HG02588 (cell line): Measurements from ENCODE around the gene ATG4A.

Source experiments
- ATAC-seq: cut with Tn5 transposase; IDR thresholded peaks from one replicate; pipeline ENCODE4 v1.9.1; 2021; ENCODE audit warnings: mild to moderate bottlenecking, moderate library complexity; ENCODE audit not compliant: unreplicated experiment

The ATG4A gene, protein sequence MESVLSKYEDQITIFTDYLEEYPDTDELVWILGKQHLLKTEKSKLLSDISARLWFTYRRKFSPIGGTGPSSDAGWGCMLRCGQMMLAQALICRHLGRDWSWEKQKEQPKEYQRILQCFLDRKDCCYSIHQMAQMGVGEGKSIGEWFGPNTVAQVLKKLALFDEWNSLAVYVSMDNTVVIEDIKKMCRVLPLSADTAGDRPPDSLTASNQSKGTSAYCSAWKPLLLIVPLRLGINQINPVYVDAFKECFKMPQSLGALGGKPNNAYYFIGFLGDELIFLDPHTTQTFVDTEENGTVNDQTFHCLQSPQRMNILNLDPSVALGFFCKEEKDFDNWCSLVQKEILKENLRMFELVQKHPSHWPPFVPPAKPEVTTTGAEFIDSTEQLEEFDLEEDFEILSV

DNA sequence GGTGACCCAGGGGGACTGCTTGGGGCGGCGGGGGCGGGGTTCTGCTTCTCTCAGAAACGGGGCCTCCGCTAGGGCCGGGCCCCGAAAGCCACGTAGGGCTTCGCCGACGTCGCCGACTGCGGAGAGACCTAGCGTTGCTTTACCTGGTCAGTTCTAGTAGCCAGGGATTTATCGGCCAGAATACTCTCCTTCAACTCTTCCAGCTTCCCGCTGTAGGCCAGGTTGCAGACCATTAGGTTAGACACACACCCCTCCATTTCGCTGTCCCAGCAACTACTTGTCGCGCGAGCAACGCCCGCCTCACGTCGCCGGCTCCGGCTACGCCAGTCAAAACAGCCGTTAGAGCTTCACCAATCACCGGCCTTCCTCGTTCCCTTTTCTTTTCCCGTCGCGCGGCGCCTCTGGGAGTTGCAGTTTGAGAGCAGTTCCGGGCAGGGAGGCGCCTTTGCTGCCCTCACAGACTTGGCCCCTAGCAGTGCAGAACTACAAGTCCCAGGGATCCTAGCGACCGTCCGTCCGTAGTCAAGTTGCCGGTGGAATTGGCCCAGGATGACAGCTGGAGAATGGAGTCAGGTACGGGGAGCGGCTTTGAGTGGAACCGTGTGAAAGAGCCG is at the start of gene ATG4A, which contains the start of gene PSMD10:
Gene ATG4A (plus strand): TSS at position 515 of the 614 bp plus-strand sequence. CDS start 49 bp downstream, at position 564.
Gene PSMD10 (minus strand): TSS at position 279 of the 614 bp plus-strand sequence. CDS start 22 bp downstream, at position 257.
- peak; percentile 97 for ATAC-seq

DNA sequence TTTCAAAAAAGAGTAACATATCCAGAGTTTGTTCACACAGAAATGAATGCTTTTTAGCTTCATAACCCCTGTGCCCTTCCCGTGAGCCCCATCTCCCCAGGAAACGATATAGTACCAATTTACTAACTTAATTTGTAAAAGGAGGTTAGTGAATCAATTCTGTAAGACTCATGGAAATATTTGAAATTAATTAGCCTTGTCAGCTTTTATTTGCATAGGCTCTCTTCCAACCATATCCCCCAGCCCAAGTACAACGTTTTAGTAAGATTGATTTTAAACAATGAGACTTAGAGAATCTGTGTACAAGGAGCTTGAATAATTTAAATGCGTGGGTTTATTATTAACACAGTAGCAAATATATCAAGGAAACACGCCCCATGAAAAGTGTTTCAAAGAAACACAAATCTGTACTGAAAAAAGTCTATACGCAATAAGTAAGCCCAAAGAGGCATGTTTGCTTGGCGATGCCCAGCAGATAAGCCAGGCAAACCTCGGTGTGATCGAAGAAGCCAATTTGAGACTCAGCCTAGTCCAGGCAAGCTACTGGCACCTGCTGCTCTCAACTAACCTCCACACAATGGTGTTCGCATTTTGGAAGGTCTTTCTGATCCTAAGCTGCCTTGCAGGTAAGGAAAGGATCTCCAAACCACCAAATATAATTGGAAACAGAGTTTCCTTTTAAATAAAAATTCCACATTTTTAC is 46.9 kb upstream of the ATG4A start, which contains the start of gene VSIG1:
Gene VSIG1 (plus strand): TSS at position 512 of the 703 bp plus-strand sequence. CDS start 66 bp downstream, at position 578.
- no peak for ATAC-seq

DNA sequence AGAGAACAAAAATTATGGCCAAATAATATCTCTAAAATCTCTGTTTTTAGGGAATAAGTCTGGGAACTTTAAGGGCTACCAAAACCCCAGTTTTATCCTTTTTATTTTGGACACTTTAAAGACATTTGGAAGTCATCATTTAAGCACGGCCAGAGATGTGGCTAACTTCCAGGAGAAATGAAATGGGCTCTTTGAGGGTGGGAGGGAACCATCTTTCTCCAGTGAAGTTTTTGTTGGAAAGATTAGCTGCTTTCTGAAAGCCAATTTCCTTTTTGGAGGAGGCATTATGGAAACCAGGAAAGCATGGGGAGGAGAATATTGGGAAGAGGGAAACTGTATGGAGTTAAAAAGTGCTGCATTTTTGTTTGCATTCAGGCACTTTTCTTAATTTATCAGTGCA is 41.9 kb upstream of the ATG4A start:
- no peak for ATAC-seq

DNA sequence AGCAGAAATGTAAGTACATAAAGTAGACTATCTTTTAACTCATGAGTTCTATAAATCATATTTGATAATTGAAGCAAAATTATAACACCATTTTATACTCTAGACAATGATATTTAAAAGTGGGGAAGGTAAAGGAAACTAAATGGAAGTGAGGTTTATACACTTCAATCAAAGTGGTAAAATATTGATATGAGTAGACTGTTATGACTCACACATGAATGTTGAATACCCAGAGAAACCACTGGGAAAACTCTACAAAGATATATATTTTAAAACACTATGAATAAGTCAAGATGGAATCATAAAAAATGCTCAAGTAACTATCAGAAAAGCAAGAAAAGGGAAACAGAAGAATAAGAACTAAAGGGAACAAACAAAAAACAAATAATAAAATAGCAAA is 38.4 kb upstream of the ATG4A start:
- no peak for ATAC-seq

DNA sequence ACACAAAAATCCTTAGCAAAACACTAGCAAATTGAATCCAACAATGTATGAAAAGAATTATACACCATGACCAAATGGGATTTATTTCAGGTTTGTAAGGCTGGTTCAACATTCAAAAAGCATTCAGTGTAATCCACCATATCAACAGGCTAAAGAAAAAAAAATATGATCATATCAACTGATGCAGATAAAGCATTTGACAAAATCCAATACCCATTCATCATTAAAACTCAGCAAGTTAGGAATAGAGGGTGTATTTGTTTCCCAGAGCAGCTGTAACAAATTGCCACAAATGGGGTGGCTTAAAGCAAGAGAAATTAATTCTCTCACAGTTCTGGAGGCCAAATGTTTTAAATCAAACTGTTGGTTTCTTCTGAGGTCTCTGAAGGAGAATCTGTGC is 36.0 kb upstream of the ATG4A start:
- no peak for ATAC-seq

DNA sequence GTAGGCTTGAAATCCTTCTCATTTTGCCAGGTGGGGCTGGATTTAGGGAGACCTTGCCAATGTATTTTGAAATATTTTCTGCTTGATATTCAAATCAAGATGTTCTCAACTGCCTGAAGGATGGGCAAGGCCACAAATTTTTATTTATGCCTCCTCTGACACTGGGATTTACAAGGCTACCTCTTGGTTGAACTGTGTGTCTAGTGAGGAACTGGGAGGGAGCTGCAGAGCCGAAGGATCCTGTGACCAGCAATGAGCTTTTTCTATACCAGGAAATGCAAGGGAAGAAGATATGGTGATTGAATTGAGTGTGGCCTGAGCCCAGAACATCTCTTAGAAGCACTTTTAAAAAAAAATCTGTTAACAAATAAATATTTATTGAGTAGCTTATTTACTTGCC is 31.8 kb upstream of the ATG4A start:
- ATAC-seq, result no peak

DNA sequence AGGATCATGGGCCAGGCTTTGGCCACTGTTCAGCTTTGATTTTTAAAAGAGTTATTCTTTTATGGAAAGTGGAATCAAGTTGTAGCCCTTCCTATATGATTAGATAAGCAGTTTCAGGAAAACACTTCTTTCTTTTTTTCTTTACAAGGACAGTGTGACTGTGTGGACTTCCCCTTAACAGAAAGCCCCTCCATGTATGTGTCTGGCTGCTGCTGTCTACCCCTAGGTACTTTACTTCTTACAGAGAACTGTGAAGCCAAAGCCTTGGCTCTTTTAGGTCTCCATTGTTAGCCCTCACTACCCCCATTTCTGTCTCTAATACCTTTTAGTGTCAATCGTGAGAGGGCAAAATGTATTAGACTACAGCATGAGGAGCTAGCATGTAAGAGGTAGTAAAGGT is 27.6 kb upstream of the ATG4A start:
- no peak for ATAC-seq

DNA sequence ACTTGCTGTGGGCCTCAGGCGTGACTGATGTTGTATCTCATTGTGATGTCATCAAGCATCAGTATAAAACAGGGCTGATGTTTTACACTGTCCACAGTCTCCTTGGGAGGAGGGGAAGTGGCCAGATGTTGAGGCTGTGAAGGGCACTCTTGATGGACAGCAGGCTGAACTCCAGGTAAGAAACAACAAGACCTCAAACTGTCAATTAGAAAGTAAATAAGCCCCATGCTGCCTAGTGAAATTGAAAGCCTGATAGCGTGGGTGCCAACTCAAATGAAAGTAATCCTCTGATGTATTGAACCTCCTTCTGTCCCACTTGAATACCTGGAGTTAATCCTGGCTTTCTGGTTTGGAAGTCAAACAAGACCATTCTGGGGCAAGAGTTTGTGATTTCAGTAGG is 27.0 kb upstream of the ATG4A start:
- ATAC-seq, result no peak

DNA sequence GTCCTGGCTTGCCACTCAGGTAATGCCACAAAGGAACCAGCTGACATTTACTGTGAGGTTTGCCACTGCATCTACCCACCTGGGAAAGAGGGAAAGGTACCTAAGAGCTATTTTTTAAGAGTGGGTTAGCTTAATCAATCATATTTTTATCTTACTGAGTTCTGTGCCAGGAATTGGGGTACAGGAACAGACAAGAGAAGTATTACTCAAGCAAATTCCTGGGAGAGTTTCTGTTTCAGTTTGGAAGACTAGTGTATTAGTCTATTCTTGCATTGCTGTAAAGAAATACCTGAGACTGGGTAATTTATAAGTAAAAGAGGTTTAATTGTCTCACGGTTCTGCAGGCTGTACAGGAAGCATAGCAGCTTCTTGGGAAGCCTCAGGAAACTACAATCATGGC is 23.5 kb upstream of the ATG4A start:
- ATAC-seq, result no peak

DNA sequence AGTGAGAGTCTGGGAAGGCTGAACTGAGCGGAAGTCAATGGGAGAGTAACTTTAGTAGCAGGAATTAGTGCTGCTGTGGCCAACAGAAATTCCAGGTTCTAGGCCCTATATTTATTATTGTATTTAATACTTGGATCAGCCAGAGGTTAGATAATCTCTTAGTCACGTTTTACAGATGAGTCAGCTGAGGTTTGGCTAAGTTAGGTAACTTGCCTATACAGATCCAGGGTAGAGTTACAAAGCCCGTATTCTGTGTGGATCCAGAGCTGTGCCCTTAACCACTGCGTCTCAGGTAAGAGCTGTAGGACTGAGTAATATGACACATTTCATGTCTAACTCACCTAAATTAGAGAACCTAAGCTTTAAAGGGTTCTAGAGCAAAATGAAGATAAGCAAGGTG is 20.7 kb upstream of the ATG4A start:
- no peak for ATAC-seq

DNA sequence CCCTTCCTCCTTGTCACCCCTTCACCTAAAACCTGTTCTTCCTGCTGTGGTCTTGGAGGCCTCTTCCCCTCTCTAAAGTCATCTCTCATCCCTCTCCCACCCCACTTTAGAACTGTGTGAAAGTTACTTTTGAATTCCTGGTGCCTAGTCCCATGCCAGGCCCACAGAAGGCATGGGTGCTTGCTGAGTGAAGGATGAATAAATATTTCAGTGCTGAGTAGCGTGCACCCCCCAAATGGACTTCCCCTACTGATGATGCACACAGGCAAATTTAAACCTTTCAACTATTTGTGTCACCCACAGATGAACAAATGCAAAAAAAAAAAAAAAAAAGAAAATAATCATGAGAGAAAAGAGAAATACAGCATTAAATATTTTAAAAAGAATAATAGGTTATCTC is 20.0 kb upstream of the ATG4A start:
- no peak for ATAC-seq

DNA sequence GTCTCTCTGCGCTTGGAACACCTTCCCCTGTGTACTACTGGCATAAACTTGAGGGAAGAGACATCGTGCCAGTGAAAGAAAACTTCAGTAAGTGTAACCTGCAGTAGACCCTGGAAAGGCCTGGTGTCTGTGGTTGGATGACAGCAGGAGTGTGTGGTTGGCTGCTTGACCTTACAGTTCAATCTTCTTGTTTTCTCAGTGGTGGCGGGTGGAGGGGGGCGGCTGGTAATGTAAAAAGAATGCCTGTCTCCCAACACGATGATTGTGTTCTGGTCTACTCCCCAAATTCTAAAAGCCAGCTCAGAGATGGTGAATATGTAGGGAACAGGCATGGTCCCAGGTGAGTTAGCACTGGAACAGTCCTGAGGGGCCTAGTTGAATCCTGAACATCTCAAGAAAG is 18.8 kb upstream of the ATG4A start:
- no peak for ATAC-seq

DNA sequence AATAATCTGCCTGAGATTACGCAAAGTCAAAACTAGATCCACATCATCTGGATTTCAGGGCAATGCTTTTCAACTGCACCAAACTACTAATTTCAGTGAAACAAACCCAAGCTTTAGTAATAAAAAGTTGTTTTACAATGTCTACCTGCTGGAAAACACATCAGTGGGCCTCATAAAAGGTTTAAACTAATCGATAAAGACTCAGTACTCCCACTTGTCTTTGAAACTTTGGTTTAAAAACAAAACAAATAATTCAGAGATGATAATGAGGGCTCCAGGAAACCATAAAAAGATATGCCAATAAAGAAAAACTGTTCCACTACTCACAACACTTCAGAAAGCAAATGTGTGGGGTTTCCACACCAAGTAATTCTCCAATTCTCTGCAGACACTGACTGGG is 10.5 kb upstream of the ATG4A start:
- ATAC-seq, result no peak

DNA sequence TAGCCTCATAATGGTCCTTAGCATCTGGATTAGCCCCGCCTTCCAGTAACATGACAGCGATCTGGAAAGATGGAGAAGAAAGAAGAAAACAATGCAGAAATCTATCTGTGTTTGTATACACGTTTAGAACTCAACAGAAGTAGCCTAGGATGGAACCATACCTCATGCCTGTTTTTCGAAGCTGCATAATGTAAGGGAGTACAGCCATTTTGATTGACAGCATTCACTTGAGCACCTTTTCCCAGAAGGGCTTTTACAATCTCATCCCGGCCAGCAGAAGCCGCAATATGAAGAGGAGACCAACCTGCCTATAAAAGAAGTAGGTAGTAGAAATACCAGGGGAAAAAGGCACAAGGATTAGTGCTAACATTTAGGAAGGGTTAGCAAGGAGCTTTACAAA is 3.8 kb upstream of the ATG4A start:
- ATAC-seq, result no peak

DNA sequence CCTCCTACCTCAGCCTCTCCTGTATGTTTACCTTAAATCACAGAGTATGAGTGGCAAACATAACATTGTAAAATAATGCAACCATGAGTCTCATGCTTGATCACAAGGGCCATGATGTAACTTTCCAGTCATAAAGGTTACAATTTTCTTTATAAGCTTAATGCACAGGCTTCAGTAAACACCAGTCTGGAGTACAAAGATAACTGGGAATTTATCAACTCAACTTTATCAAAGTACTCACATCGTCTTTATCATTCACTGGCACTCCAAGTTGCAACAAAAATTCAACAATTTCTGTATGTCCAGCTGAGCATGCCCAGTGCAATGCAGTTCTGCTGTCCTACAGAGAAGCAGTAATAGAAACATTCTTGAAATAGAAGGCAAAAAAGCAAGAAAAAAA is 3.1 kb upstream of the ATG4A start:
- ATAC-seq, result no peak

DNA sequence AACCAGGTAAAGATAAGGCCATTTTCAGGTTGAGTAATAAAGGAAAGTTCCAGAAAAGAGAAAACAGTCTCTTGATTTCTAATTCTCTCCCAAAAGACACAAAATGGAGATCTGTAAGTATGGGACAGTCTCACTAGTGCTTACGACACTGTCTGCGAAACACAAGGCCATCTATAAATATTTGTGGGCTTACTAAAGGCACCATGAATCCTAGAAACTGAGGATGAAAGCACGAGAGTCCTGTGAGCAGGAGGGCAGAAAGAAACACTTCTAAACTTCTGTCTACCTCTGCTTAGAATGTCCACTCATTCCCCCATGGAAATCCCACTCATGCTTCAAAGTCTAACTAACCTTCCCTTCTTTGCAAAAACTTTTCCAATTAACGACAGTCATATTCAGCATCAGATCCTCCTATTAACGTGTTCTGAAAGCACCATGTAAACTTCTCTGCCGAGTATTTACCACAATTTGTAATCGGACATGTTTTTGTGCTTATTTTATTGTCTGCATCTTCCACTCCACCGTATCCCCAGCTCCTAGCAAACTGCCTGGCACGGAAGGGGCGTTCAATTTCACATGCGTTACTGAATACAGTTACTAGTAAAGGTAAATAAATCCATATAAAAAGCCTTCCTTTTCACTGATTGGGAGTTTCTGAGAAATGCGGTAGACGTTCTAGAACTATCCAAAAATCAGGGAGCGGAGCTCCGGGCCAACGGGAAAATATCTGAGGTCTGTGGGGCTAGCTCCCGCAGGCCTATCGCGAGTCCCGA is 901 bp upstream of the ATG4A start:
- ATAC-seq, result no peak

DNA sequence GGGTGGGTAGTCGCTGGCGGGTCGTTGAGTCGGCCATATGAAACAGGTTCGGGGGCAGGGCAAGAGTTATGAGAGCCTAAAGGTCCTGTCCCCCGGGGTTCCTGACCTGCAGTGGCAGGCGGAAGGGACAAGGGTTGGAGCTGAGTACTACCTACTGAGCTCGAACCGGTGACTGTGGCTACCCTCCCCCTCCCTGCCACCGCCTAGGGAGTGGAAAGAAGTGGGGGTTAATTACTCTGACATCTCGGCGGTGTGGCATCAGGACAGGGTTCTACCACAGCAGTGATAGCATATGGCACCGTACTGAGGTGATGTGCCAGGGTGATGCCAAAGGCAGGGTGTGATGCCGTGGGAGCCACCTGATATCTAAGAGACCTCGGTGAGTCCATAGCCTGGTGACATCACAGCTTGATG is 307 bp downstream of the ATG4A start:
- peak; percentile 36 for ATAC-seq

DNA sequence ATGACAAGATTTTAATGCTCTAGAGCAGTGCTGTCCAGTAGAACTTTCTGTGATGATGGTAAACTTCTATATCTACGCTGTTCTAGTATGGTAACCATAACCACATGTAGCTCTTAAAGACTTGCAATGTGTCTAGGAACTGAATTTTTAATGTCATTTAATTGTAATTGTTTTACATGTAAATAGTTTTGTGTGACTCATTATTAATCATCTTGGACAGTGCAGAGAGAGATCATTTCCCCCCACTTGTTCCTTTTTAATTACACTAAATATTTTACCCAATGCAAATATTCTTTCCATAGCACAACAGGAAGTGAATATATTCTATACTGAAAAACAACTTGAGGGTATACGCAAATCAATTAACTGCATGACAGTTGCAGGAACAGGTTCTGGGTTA is 5.8 kb downstream of the ATG4A start:
- ATAC-seq, result no peak

DNA sequence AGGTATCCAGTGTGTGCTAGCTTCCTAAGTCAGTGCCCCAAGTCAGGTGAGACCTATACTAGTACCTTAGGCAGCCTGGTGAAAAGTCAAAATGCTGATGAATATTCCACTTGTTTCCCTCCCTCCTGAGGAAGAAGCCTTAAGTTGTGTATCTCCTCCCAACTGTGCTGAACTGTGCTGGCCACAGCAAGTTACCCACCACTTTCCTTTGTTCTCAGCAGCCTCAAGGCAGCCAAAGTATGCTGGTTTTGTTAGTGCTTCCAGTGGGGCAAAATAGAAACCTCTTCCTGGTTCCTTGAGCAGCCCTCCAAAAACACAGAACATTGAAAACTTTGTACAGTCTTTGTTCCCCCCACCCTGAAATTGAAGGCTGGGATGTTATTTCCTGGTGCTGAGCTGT is 13.9 kb downstream of the ATG4A start:
- ATAC-seq, result no peak

DNA sequence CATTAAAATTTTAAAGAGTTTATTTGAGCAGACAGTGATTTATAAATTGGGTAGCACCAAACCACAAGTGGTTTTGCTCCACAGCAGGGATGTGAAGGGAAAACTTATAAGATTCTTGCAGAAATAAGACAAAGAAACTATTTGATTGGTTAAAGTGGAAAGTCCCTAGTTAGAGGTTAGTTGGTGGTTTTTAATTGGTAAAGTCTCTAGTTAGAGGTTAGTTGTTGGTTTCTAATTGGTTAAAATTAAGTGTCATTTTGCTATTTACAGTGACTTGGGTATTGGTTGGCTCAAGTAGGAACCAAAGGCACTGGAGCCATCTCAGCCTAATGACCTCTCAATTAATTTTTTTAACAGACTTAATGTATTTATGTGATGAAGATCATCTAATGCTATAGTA is 23.0 kb downstream of the ATG4A start:
- no peak for ATAC-seq

DNA sequence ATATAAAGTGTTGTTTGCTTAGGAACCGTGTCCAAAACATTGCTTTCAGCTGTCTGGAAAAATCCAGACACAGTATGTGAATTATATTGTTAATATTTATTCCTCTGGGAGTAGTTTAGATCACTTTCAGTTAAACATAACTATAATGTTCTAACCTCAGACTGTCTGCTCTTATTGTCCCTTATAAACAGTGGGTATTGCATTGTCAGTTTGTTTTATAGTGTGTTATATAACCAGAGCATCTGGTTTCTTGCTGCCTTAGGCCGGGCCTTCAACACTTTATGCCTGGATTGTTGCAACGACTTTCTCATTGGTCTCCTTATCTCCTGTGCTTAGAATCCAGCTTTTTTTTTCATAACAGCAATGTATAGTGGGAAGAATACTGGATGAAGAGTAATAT is 26.4 kb downstream of the ATG4A start:
- ATAC-seq, result no peak
